HG02840 (cell line): Measurements from ENCODE around the gene AICDA.
"Not testable (repeated sequence)": the region's sequence is repeated elsewhere in the genome, so short reads cannot be mapped to it uniquely, and the experiment has no call there.

Source experiments
- ATAC-seq: cut with Tn5 transposase; IDR thresholded peaks from one replicate; pipeline ENCODE4 v1.9.1; 2021; ENCODE audit warnings: mild to moderate bottlenecking, moderate library complexity, moderate number of reproducible peaks; ENCODE audit not compliant: unreplicated experiment, low FRiP score

AICDA gene

DNA sequence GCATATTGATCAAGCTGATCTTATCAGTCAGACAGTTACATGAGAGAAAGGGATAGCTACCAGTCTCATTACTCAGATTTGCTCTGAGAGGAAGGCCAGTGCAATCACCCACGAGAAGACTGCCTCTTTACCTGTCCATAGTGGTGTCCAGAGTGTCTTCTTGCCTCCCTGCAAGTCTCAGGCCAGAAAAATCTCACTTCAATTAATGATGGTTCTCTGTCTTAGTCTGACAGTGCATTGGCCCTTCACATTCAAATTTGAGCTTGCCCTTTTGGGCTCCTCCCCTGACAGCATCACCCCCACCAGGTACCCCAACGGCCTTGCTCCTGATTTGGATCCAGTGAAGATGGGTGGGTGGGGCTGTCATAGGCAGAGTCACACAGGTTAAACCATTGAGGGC, at the start of gene AICDA:
AICDA (minus strand) TSS at position 231 of the 400 bp plus-strand sequence; CDS start at position 139, 92 bp downstream.
- ATAC-seq = no peak

GRCh38 chr12:8661751-8662150, 49.1 kb upstream of the AICDA start:
- no peak for ATAC-seq

- ATAC-seq = no peak
These were observed 48.4 kb upstream of the AICDA start for GRCh38 chr12:8661016-8661415.

DNA sequence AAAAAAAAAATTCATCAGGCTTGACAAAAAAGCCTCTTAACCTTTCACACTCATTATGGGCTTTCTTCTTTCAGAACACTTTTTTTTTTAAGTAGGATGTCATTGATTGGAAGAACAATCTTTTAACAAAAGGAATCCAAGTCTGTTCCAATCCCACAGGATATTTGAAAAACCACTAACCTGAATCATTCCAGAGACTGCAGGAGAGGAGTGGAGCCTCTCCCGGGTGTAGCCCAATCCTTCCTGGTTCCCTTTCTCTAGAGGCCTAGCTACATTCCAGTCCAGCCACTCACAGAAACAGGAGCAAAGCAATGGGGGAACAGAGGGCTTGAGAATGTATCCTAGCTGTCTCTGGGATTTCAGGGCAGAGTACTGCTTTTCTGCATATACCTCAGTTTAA, 45.7 kb upstream of the AICDA start:
- no peak for ATAC-seq

- no peak for ATAC-seq
These were observed 42.8 kb upstream of the AICDA start for GRCh38 chr12:8655421-8655820.

DNA sequence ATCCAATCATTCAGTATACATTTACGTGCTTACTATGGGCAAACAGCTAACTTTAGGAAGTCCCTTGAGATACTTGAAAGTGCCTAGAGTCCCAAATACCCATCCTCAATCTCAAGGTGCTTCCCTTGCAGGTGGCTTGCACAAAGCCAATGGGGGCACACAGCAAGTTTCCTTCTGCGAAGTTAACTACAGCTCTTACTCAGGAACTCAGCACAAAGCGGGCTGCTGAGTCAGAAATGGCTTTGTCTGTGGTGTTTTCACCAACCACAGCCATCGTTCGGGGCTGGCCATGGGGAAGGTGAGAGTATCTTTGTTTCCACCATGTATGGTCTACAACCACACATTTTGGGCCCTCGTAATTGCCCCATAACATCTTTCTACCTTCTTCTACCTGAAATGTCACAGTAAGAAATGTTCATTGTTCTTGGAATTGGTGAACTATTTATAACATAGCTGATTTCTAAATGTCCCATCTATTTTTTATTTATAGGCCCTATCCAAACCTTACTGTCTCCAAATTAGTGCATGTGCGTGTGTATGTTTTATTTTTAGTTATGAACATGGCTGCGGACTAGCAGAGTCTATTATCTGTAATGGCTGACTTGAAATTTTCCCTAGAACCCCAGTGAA, 36.0 kb upstream of the AICDA start:
- ATAC-seq = peak; percentile 54

- no peak for ATAC-seq
These were observed 35.3 kb upstream of the AICDA start for GRCh38 chr12:8647968-8648367.

DNA sequence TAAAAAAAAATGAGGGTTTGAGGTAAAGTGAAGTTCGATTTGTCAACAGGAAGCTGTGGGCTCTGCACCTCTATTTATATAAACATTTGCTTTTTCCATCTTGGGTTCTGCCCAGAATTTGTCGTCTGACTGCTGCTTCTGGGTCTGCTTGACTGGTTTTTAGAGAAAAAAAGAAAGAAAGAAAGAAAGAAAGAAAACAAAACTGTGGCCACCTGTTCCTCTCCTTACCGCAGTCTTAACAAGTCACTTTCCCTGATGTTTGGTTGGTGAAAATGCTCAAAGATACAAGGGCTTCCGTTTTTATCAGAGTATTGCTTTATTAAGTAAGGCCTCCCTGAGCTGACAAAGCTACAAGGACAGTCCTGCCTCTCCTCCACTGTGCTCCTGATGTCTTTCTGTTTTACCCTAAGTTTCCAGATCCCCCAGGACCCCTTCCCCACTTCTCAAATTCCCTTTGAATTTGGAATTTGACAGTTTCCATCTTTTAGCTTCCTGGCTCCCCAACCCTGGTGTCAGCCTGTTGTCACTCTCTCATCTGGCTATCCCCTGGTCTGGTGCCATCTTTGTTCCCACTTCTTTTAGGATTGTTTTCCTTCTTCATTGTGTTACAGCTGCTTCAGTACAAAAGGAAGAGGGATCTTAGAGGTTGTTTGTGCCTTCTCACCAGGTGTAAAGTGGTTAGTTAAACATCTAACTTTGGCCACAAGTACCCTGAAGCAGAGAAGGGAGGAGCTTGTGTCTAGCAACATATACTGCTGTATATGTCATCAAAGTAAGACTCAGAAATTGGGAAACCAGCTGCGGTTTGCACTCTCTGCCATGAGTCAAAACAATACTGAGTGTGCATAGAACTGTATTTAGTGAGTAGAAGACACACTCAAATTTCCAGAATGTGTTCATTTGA, 31.9 kb upstream of the AICDA start:
- ATAC-seq = peak; percentile 69

DNA sequence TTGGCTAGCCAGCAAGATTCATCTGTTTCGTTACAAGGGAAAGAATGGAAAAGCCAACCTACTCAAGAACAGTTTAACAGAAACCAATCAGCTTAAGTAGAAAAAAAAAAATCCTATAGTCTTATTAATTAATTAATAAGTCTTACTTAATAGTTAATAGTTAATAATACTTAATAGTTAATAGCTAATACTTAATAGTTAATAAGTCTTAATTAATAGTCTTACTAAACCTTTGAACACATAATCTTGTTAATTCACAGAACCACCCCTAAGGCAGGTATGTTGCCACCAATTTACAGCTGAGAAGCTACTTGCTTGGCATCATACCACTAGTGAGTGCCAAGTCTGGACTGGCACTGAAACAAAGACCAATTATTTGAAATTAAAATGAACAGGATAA, 30.1 kb upstream of the AICDA start:
- ATAC-seq = no peak

GRCh38 chr12:8639936-8640335, 27.3 kb upstream of the AICDA start:
- ATAC-seq = no peak

DNA sequence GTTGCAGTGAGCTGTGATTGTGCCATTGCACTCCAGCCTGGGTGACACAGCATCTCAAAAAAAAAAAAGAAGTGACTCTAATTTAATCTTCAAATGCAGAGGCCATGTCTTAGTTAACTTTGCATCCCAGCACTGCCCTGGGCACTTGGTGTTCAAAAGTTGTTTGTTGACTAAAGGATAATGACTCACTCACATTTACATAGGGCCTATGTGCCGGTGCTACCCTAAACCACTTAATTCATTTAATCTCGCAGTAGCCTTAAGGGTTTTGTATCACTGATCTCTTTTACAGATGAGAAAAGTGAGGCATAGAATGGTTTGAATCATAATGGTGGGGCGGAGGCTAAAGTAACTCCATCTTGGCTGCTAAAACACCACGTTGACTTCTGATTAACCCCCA, 26.3 kb upstream of the AICDA start:
- ATAC-seq = no peak

DNA sequence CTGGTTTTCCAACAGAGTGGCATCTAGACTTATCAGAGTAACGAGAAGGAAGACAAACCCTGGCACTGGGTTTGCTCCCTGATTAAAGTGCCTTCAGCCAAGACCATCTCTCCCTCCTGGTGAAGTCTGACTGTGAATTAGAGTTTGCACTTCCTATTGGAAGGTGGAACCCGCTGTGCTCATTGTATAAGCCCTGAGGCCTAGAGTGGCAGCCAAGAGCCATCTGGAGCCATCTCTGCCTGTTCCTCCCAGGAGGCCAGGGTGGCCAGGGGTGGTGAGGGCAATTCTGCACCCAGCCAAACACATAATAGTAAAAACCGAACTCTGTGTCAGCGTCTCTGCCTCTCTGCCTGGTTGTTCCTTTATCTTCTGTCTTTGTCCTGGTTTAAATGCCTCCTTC, 25.0 kb upstream of the AICDA start:
- ATAC-seq = no peak

DNA sequence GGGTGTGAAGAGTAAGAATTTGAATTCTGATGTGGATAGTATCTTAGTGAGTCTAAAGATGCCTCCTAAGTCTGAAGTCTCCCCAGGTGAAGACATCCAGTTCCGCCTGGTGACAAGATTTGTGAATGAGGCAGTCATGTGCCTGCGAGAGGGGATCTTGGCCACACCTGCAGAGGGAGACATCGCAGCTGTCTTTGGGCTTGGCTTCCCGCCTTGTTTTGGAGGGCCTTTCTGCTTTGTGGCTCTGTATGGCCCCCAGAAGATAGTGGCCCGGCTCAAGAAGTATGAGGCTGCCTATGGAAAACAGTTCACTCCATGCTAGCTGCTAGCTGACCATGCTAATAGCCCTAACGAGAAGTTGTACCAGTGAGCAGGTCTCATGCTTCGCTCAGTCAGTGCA, 24.6 kb upstream of the AICDA start:
- no peak for ATAC-seq

DNA sequence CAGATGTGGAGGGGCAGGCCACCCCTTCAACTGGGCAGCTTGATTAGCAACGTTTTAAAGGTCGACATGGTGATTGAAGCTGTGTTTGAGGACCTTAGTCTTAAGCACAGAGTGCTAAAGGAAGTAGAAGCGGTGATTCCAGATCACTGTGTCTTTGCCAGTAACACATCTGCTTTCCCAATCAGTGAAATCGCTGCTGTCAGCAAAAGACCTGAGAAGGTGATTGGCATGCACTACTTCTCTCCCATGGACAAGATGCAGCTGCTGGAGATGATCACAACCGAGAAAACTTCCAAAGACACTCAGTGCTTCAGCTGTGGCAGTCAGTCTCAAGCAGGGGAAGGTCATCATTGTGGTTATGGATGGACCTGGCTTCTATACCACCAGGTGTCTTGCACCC, 23.9 kb upstream of the AICDA start:
- no peak for ATAC-seq

GRCh38 chr12:8636007-8636346, 23.3 kb upstream of the AICDA start:
- not testable (repeated sequence) for ATAC-seq

GRCh38 chr12:8635342-8636006, 22.8 kb upstream of the AICDA start:
- ATAC-seq = not testable (repeated sequence)

DNA sequence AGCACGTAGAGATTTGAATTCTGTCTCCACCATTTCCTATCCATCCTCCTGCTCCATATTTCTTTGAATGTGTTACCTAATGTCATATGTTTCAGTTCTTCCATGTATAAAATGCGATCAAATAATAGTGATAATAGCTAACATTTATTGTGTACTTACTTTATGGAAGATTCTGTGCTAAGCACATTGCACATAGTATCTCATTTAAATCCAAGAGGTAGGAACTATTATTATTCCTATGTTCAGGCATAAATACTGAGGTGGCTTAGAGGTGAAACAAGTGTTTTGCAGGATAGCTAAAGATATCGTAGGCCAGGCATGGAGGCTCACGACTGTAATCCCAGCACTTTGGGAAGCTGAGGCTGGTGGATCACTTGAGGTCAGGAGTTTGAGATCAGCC, 17.5 kb upstream of the AICDA start:
- no peak for ATAC-seq

GRCh38 chr12:8629486-8630033, 16.9 kb upstream of the AICDA start:
- ATAC-seq = peak; percentile 93

DNA sequence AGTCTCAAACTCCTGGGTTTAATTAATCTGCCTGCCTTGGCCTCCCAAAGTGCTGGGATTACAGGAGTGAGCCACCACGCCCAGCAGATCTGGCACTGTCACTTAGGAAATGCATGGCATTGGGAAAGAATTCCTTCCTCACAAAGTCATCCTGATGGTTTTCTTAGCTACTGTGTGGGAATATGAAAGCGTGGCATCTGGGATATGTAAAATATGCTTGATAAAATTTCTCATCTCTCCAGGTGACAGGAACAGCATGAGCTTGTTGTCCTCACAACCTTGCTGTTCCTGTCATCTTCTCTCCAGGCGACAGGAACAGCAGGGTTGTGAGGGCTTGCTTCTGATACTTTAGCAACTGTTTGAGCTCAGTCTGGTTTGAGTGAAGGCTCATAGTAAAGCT, 16.1 kb upstream of the AICDA start:
- ATAC-seq = no peak

DNA sequence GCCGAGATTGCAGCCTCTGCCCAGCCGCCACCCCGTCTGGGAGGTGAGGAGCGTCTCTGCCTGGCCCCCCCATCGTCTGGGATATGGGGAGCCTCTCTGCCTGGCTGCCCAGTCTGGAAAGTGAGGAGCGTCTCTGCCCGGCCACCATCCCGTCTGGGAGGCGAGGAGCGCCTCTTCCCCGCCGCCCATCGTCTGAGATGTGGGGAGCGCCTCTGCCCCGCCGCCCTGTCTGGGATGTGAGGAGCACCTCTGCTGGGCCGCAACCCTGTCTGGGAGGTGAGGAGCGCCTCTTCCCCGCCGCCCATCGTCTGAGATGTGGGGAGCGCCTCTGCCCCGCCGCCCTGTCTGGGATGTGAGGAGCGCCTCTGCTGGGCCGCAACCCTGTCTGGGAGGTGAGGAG, 12.1 kb upstream of the AICDA start:
- ATAC-seq = not testable (repeated sequence)

GRCh38 chr12:8622646-8623045, 10.0 kb upstream of the AICDA start:
- no peak for ATAC-seq
